SK-N-MC (cell line): ENCODE results near the gene ZNF497.

Experiments used
- EZH2 ChIP-seq: fragments of 200-600 bp; sonication (generic); IDR thresholded peaks from one replicate; pipeline ENCODE4 v1.6.1; 2017; ENCODE audit warnings: antibody characterized with exemption
- POLR2AphosphoS5 ChIP-seq: IDR thresholded peaks from 2 replicates; pipeline ENCODE4 v1.6.1; 2012; ENCODE audit warnings: mild to moderate bottlenecking, low read depth, low read length, borderline replicate concordance

DNA sequence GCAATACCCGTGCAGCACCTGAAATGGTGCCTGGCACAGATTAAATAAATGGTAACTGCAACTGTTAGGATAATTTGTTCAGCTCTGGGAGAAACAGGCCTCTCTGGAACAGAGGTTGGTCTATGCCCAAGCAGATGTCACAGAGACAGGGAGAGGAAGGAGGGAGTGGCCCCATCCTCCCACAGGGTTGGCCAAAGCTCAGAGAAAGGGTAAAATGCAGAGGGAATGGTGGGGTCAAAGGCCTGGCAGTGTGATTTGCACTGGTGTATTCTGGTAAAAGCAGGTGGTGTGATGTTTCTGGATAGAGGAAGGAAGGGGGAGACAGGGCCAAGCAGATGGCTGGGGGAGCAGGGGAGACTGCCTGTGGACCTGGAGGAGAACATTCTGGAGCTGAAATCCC, 26.3 kb downstream of the ZNF497 start:
- TF ChIP-seq POLR2AphosphoS5 (no peak), EZH2 (no peak)
